ENCODE results near the gene CAPN6.

The CAPN6 gene

DNA sequence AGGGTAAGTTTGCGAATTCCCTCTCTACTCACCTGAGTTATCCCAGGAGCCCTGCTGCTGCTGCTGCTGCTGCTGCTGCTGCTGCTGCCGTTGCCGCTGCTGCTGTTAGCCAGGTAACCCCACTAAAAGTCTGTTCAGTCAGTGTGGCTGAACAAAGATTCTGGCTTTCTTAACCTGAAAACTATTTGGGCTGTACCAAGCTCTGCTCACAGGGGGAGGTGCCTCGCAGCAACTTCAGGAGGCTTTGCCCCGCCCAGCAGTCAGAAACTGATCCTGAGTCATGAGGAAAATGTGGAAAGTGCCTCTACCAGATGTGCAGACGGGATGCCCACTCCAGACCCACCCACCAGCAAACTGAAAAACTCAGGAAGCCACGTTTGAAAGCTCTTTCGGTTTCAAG, at the start of gene CAPN6:
TSS of gene CAPN6 (minus strand) at position 145 of the 400 bp plus-strand sequence. CDS start 6,547 bp downstream, outside the sequence.
- no peak within 1 kb of the TSS for H3K4me3 ChIP-seq (ENCODE audit: low read length)
- peak; percentile 65 for DNase-seq (ENCODE audit: low read depth)
- TF ChIP-seq CTCF (IDR thresholded peaks at IDR 0.05; ENCODE audit: insufficient read depth, low read depth, low read length, missing control alignments) = no peak

GRCh38 chrX:111319451-111319850, 49.2 kb upstream of the CAPN6 start:
- TF ChIP-seq CTCF (IDR thresholded peaks at IDR 0.05; ENCODE audit: insufficient read depth, low read depth, low read length, missing control alignments) = no peak
- DNase-seq (ENCODE audit: low read depth) = no peak
- H3K4me3 ChIP-seq (ENCODE audit: low read length) = no peak overlapping the region

DNA sequence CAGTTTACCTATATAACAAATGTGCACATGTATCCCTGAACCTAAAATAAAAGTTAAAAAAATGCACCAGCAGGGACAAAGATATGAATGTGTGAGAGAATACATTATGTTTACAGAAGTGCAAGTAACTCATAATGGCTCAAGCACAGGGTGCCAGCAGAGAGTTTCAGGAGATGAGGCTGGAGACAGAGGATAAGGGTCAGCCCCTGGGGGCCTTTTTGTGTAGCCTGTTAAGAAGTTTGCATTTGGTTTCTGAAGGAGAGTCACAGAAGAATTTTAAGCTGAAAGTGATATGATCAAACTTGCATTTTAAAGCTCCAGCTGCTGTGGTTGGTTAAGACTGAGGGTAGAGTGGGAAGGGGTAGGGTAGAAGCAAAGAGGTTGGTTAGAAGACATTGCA, 48.6 kb upstream of the CAPN6 start:
- no peak for TF ChIP-seq CTCF (IDR thresholded peaks at IDR 0.05; ENCODE audit: insufficient read depth, low read depth, low read length, missing control alignments)
- no peak overlapping the region for H3K4me3 ChIP-seq (ENCODE audit: low read length)
- no peak for DNase-seq (ENCODE audit: low read depth)

DNA sequence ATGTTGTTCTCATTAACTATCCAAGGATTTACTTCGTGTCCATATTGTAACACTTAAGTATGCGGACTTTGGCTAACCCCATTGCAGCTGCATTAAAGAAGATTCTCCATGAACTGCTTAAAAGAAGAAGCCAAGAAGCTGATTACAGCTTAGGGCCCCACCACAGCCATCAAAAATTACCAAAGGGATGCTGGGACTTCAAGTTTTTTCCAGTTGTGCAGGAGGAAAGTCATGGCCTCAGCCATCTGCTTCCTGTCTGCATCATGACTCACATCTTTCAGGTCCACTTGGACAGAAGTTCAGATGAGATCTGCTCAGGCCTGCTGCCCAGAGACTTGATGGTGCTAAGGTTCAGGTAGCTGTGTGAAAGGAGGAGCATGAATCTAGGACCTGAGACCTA, 38.8 kb upstream of the CAPN6 start:
- TF ChIP-seq CTCF (IDR thresholded peaks at IDR 0.05; ENCODE audit: insufficient read depth, low read depth, low read length, missing control alignments) = no peak
- DNase-seq (ENCODE audit: low read depth) = no peak
- H3K4me3 ChIP-seq (ENCODE audit: low read length) = no peak overlapping the region

DNA sequence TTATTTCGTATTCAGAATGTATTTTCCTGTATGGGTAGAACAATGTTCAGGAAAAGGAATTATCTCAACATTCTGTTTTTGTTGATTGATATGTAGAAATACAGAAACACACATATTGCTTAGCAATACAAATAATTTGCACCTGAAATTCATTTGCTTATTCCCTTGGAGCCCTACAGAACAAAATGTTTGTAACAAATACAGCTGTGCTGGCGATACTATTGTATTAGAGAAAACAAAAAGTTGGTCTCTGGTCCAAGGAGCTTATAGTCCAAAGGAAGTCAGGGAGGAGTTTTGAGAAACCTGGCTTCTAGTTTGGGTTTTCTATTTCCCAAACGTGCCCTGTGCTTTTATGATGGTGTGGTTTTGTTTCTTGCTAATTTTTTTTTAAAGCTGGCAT, 37.8 kb upstream of the CAPN6 start:
- no peak for TF ChIP-seq CTCF (IDR thresholded peaks at IDR 0.05; ENCODE audit: insufficient read depth, low read depth, low read length, missing control alignments)
- DNase-seq (ENCODE audit: low read depth) = no peak
- H3K4me3 ChIP-seq (ENCODE audit: low read length) = no peak overlapping the region

GRCh38 chrX:111302284-111302683, 32.0 kb upstream of the CAPN6 start:
- TF ChIP-seq CTCF (IDR thresholded peaks at IDR 0.05; ENCODE audit: insufficient read depth, low read depth, low read length, missing control alignments) = no peak
- H3K4me3 ChIP-seq (ENCODE audit: low read length) = no peak overlapping the region
- DNase-seq (ENCODE audit: low read depth) = no peak

DNA sequence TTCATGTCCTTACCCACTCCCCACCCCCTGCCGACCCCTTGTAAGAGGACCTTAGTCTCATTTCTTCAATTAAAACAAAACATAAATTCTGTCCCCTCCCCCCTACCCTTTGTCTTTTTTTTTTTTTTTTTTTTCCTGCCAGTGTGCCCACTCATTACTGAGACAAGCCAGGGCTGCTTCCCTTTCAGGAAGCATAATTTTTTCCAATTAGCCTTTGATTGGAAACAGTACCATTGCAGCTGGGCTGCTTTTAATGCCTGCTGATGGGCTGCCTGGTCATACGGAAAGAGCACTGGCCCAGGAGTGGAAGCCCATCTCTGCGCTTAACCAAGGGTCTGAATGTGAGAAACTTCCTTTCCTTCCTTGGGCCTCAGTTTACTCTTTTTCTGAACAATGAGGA, 18.6 kb upstream of the CAPN6 start:
- no peak for DNase-seq (ENCODE audit: low read depth)
- no peak for TF ChIP-seq CTCF (IDR thresholded peaks at IDR 0.05; ENCODE audit: insufficient read depth, low read depth, low read length, missing control alignments)
- H3K4me3 ChIP-seq (ENCODE audit: low read length) = no peak overlapping the region

All from epithelial cell of esophagus (primary cell).